Suprapubic skin (tissue), 3 donors: Measurements from ENCODE around the gene STAM.

Experiments used
- CTCF ChIP-seq, 2 donors: fragments of 200-600 bp in 1 of 2; fragments of 450-650 bp in 1 of 2; sonication (generic) in 1 of 2; IDR thresholded peaks; one replicate each; pipeline ENCODE4 v1.5.1; 2016 to 2019; ENCODE audit warnings: antibody characterized with exemption in 2 of 2, mild to moderate bottlenecking in 1 of 2, moderate library complexity in 1 of 2
- EP300 ChIP-seq: sonication (generic); formaldehyde crosslinking; IDR thresholded peaks from one replicate; pipeline ENCODE4 v1.6.1; 2017; ENCODE audit warnings: antibody characterized with exemption
- POLR2A ChIP-seq, 2 donors: fragments of 450-650 bp; IDR thresholded peaks; one replicate each; pipeline ENCODE4 v1.6.1; 2017; ENCODE audit warnings: antibody characterized with exemption in 2 of 2, mild to moderate bottlenecking in 2 of 2, moderate library complexity in 2 of 2

- no peak for TF ChIP-seq CTCF (IDR thresholded peaks at IDR 0.05)
- TF ChIP-seq POLR2A (IDR thresholded peaks at IDR 0.05), result no peak
- TF ChIP-seq EP300, result no peak
Measured at GRCh38 chr10:17758200-17758599, 114.2 kb downstream of the STAM start.
